ENCODE measurements around the gene MMP23B.
"Not testable (repeated sequence)": the region's sequence is repeated elsewhere in the genome, so short reads cannot be mapped to it uniquely, and the experiment has no call there.

DNA sequence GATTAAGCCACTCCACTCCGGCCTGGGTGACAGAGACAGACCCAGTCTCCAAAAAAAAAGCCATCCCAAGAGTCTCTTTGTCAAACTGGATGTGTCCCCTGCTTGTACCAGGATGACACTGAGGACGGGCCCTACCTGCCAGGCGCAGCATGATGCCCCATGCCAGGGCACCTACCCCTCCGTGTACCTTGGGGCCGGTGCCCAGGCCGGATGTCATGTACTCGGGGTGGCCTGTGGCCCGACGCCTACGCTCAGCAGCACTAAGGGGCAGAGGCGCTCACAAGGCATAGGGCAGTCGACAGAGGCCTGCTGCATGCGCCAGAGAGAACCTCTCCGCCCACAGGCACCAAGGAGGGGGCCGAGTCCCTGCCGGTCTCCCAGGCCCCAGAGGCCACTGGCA, 7.4 kb downstream of the MMP23B start:
- TF ChIP-seq, protein P1, sequence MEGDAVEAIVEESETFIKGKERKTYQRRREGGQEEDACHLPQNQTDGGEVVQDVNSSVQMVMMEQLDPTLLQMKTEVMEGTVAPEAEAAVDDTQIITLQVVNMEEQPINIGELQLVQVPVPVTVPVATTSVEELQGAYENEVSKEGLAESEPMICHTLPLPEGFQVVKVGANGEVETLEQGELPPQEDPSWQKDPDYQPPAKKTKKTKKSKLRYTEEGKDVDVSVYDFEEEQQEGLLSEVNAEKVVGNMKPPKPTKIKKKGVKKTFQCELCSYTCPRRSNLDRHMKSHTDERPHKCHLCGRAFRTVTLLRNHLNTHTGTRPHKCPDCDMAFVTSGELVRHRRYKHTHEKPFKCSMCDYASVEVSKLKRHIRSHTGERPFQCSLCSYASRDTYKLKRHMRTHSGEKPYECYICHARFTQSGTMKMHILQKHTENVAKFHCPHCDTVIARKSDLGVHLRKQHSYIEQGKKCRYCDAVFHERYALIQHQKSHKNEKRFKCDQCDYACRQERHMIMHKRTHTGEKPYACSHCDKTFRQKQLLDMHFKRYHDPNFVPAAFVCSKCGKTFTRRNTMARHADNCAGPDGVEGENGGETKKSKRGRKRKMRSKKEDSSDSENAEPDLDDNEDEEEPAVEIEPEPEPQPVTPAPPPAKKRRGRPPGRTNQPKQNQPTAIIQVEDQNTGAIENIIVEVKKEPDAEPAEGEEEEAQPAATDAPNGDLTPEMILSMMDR (conservative IDR thresholded peaks at IDR 0.05; ENCODE audit: low read length): not testable (repeated sequence)
- not testable (repeated sequence) for TF ChIP-seq EZH2phosphoT487 (IDR thresholded peaks at IDR 0.05; ENCODE audit: borderline replicate concordance)

All from Loucy (cell line).